ENCODE measurements around the gene MYH8. TPM values are rescaled to one million over a fixed set of nuclear protein-coding genes. Genes with fewer than 3 reads are reported as not detected.

MYH8 gene
- total and polyA plus RNA-seq, 8 donors = not detected

GRCh38 chr17:10457952-10458351 is 36.2 kb upstream of the MYH8 start:
- ATAC-seq (no peak), DNase-seq (no peak)
- Histone ChIP-seq H3K4me1 (no peaks in the 10 kb centered on the region), H3K27ac (no peak overlapping the region), H3K36me3 (no peaks in the 10 kb centered on the region), H3K27me3 (no peaks in the 10 kb centered on the region), H3K4me3 (no peak overlapping the region), H3K9me3 (no peaks in the 10 kb centered on the region)
- no peak for TF ChIP-seq CTCF (IDR thresholded peaks at IDR 0.05)
- intact Hi-C loops (cut with DNase I) = no loop called here

- no peak for DNase-seq
- H3K27ac ChIP-seq = no peak overlapping the region
- no peak for ATAC-seq
These were observed 25.5 kb upstream of the MYH8 start for GRCh38 chr17:10447026-10447931.

GRCh38 chr17:10439816-10440215 is 18.1 kb upstream of the MYH8 start:
- H3K36me3 ChIP-seq = no peaks in the 10 kb centered on the region
- TF ChIP-seq CTCF (IDR thresholded peaks at IDR 0.05) = no peak
- H3K27me3 ChIP-seq = peaks cover 0 to 8% of the 10 kb centered on the region in 2 donors
- no peak overlapping the region for H3K27ac ChIP-seq
- no peaks in the 10 kb centered on the region for H3K4me1 ChIP-seq
- H3K4me3 ChIP-seq = no peak overlapping the region
- intact Hi-C loops (cut with DNase I) = no loop called here
- no peaks in the 10 kb centered on the region for H3K9me3 ChIP-seq
- no peak for DNase-seq
- no peak for ATAC-seq

More at GRCh38 chr17:10447026-10447931, 25.5 kb upstream of the MYH8 start:
- H3K4me1 ChIP-seq = no peaks in the 10 kb centered on the region
- TF ChIP-seq CTCF (IDR thresholded peaks at IDR 0.05) = no peak
- H3K4me3 ChIP-seq = no peak overlapping the region
- H3K36me3 ChIP-seq = no peaks in the 10 kb centered on the region
- H3K9me3 ChIP-seq = no peaks in the 10 kb centered on the region
- intact Hi-C loops (cut with DNase I) = no loop called here
- no peaks in the 10 kb centered on the region for H3K27me3 ChIP-seq

GRCh38 chr17:10435096-10435495 is 13.3 kb upstream of the MYH8 start:
- TF ChIP-seq CTCF (IDR thresholded peaks at IDR 0.05) = no peak
- no peak for ATAC-seq
- no peak for DNase-seq
- H3K36me3 ChIP-seq = no peaks in the 10 kb centered on the region
- H3K9me3 ChIP-seq = peaks cover 0 to 6% of the 10 kb centered on the region in 2 donors
- H3K27ac ChIP-seq = no peak overlapping the region
- H3K4me3 ChIP-seq = no peak overlapping the region
- intact Hi-C loops (cut with DNase I) = no loop called here
- H3K4me1 ChIP-seq = no peaks in the 10 kb centered on the region
- H3K27me3 ChIP-seq = peaks cover 0 to 8% of the 10 kb centered on the region in 2 donors

GRCh38 chr17:10429421-10430045 is 7.8 kb upstream of the MYH8 start:
- H3K4me3 ChIP-seq = no peak overlapping the region
- ATAC-seq (no peak), DNase-seq (no peak)
- no peak overlapping the region for H3K27ac ChIP-seq
- no peaks in the 10 kb centered on the region for H3K4me1 ChIP-seq
- no peak for TF ChIP-seq CTCF (IDR thresholded peaks at IDR 0.05)
- H3K27me3 ChIP-seq = no peaks in the 10 kb centered on the region
- no peaks in the 10 kb centered on the region for H3K36me3 ChIP-seq
- intact Hi-C loops (cut with DNase I) = no loop called here
- peaks cover 0 to 6% of the 10 kb centered on the region in 2 donors for H3K9me3 ChIP-seq

All from left lung (tissue), 10 donors.